WTC11 (cell line): ENCODE results near the gene RFX3. TPM values are rescaled to one million over a fixed set of nuclear protein-coding genes. Genes with fewer than 3 reads are reported as not detected.

Experiments
- ATAC-seq: fragments of 200-7000 bp; cut with Tn5 transposase; 2 replicates; pipeline ENCODE4 v1.10.0; 2021; ENCODE audit warnings: mild to moderate bottlenecking, moderate library complexity
- CTCF ChIA-PET: fragments of 300-600 bp; sonication (Branson Sonifier 250); formaldehyde crosslinking; loops from one replicate; lab custom pipeline; 2021; ENCODE audit warnings: antibody characterized with exemption; lab: Charles Lee
- POLR2A ChIA-PET: fragments of 350-600 bp; sonication (Branson Sonifier 250); formaldehyde crosslinking; loops from one replicate; lab custom pipeline; 2021; ENCODE audit warnings: antibody characterized with exemption; lab: Charles Lee
- DNase-seq: peaks from one replicate; pipeline ENCODE4 v3.0.0; 2021; ENCODE audit warnings: low spot score
- H3K27ac Mint-ChIP-seq: 2 replicates; pipeline ENCODE4 v1.8.0; 2021; ENCODE audit warnings: mixed read lengths
- H3K27me3 Mint-ChIP-seq: 2 replicates; pipeline ENCODE4 v1.8.0; 2021; ENCODE audit warnings: low read depth, mild to moderate bottlenecking, moderate library complexity, mixed read lengths
- H3K36me3 Mint-ChIP-seq: 2 replicates; pipeline ENCODE4 v1.8.0; 2021; ENCODE audit warnings: mixed read lengths
- H3K4me1 Mint-ChIP-seq: 2 replicates; pipeline ENCODE4 v1.8.0; 2022; ENCODE audit warnings: mixed read lengths
- H3K4me3 Mint-ChIP-seq: 2 replicates; pipeline ENCODE4 v1.8.0; 2021; ENCODE audit warnings: mild to moderate bottlenecking, moderate library complexity, mixed read lengths
- H3K9me3 Mint-ChIP-seq: 2 replicates; pipeline ENCODE4 v1.8.0; 2021; ENCODE audit warnings: mixed read lengths
- CDX4 ChIP-seq: fragments of 250-450 bp; sonication (Bioruptor Pico); IDR thresholded peaks from 2 replicates; pipeline ENCODE4 v1.9.0; 2021; ENCODE audit warnings: moderate library complexity, mild to moderate bottlenecking, inconsistent platforms, borderline replicate concordance
- ESRRA ChIP-seq: sonication (generic); formaldehyde crosslinking; IDR thresholded peaks from 2 replicates; pipeline ENCODE4 v1.8.1; 2022; ENCODE audit warnings: mild to moderate bottlenecking, missing genetic modification reagents, borderline replicate concordance
- FOXJ3 ChIP-seq: sonication (generic); formaldehyde crosslinking; IDR thresholded peaks from 2 replicates; pipeline ENCODE4 v1.9.0; 2021; ENCODE audit warnings: missing genetic modification reagents, mild to moderate bottlenecking, borderline replicate concordance
- GTF2I ChIP-seq: fragments of 250-450 bp; sonication (Bioruptor Pico); conservative IDR thresholded peaks from 2 replicates; pipeline ENCODE4 v1.4.0; 2021; ENCODE audit warnings: mild to moderate bottlenecking
- HMGXB4 ChIP-seq: sonication (generic); formaldehyde crosslinking; IDR thresholded peaks from 2 replicates; pipeline ENCODE4 v1.8.1; 2023; ENCODE audit warnings: mild to moderate bottlenecking, moderate library complexity, missing genetic modification reagents
- JUN ChIP-seq: sonication (generic); formaldehyde crosslinking; IDR thresholded peaks from 2 replicates; pipeline ENCODE4 v1.8.0; 2023; ENCODE audit warnings: mild to moderate bottlenecking, missing genetic modification reagents
- MXD4 ChIP-seq: fragments of 250-450 bp; sonication (Bioruptor Pico); IDR thresholded peaks from 2 replicates; pipeline ENCODE4 v1.8.0; 2021; ENCODE audit warnings: mild to moderate bottlenecking, moderate library complexity, borderline replicate concordance
- OVOL2 ChIP-seq: fragments of 250-450 bp; sonication (Bioruptor Pico); IDR thresholded peaks from 2 replicates; pipeline ENCODE4 v1.9.0; 2021; ENCODE audit warnings: mild to moderate bottlenecking, borderline replicate concordance
- PRRX2 ChIP-seq: fragments of 250-450 bp; sonication (Bioruptor Pico); IDR thresholded peaks from 2 replicates; pipeline ENCODE4 v1.8.0; 2021; ENCODE audit warnings: mild to moderate bottlenecking
- ZBTB21 ChIP-seq: sonication (generic); formaldehyde crosslinking; IDR thresholded peaks from 2 replicates; pipeline ENCODE4 v1.8.1; 2023; ENCODE audit warnings: mild to moderate bottlenecking, missing genetic modification reagents, borderline replicate concordance
- ZBTB43 ChIP-seq: sonication (generic); formaldehyde crosslinking; IDR thresholded peaks from 2 replicates; pipeline ENCODE4 v1.8.1; 2023; ENCODE audit warnings: mild to moderate bottlenecking, missing genetic modification reagents
- ZMAT4 ChIP-seq: fragments of 250-450 bp; sonication (Bioruptor Pico); IDR thresholded peaks from 2 replicates; pipeline ENCODE4 v1.9.0; 2021; ENCODE audit warnings: mild to moderate bottlenecking
- ZNF416 ChIP-seq: fragments of 250-450 bp; sonication (Bioruptor Pico); IDR thresholded peaks from 2 replicates; pipeline ENCODE4 v1.9.0; 2021; ENCODE audit warnings: mild to moderate bottlenecking, inconsistent platforms
- ZNF425 ChIP-seq: fragments of 250-450 bp; sonication (Bioruptor Pico); conservative IDR thresholded peaks from 2 replicates; pipeline ENCODE4 v1.9.0; 2021; ENCODE audit warnings: mild to moderate bottlenecking
- ZSCAN18 ChIP-seq: fragments of 250-450 bp; sonication (Bioruptor Pico); IDR thresholded peaks from 2 replicates; pipeline ENCODE4 v2.1.2; 2022; ENCODE audit warnings: mild to moderate bottlenecking, moderate library complexity
- total RNA-seq: library from RNA; stranded (reverse); gene quantifications from 3 replicates; pipeline ENCODE4 v1.2.3, GENCODE V29; 2021

RFX3 gene
- total RNA-seq, 1 experiment from 2014 or later = 13.7 TPM

- TF ChIP-seq ZNF425 (no peak), FOXJ3 (CRISPR knock-in tag) (no peak)
- TF ChIP-seq, all 79 proteins: peak for 0
These were observed 262.8 kb downstream of the RFX3 start (continued) for GRCh38 chr9:3262826-3263529.

GRCh38 chr9:3261484-3261883 lies 264.3 kb downstream of the RFX3 start:
- Mint-ChIP-seq H3K27me3 (no peaks in the 10 kb centered on the region), H3K27ac (no peak overlapping the region), H3K36me3 (peaks cover 4% of the 10 kb centered on the region), H3K4me3 (no peak overlapping the region), H3K9me3 (no peaks in the 10 kb centered on the region; the same call in 1 of the 2 replicates), H3K4me1 (peaks cover 25% of the 10 kb centered on the region)
- ATAC-seq = no peak
- no peak for DNase-seq
- ChIA-PET CTCF (no interaction called here), POLR2A (no interaction called here)
- TF ChIP-seq PRRX2 (CRISPR knock-in tag) (no peak), ZNF416 (CRISPR knock-in tag) (no peak), OVOL2 (CRISPR knock-in tag) (no peak), MXD4 (CRISPR knock-in tag) (no peak), ZMAT4 (CRISPR knock-in tag) (no peak), ZBTB21 (CRISPR knock-in tag) (no peak), HMGXB4 (no peak), ESRRA (no peak), ZBTB43 (CRISPR knock-in tag) (no peak), ZSCAN18 (CRISPR knock-in tag) (no peak), GTF2I (CRISPR knock-in tag) (no peak), CDX4 (CRISPR knock-in tag) (no peak), ZNF425 (no peak), JUN (CRISPR knock-in tag) (no peak)
